Activated CD4-positive, alpha-beta memory T cell treated with anti-CD3 and anti-CD28 coated beads, Interleukin-2, amount 10 ng/mL, durations not matched to agents 7 days and 5 days (primary cell): ENCODE data around the gene LIMK1. TPM values are rescaled to one million over a fixed set of nuclear protein-coding genes. Genes with fewer than 3 reads are reported as not detected.
"Not testable (repeated sequence)": the region's sequence is repeated elsewhere in the genome, so short reads cannot be mapped to it uniquely, and the experiment has no call there.

Experiments used
- CTCF ChIA-PET: fragments of 350-600 bp; sonication (Branson Sonifier 250); formaldehyde crosslinking; loops from one replicate; lab custom pipeline; 2021; ENCODE audit warnings: antibody characterized with exemption, inconsistent platforms; lab: Charles Lee
- POLR2A ChIA-PET: fragments of 350-600 bp; sonication (Branson Sonifier 250); formaldehyde crosslinking; loops from one replicate; lab custom pipeline; 2021; ENCODE audit warnings: antibody characterized with exemption; lab: Charles Lee
- DNase-seq: peaks from one replicate; pipeline ENCODE4 v3.0.0-alpha.2; 2020
- H3K27ac Mint-ChIP-seq: one replicate; pipeline ENCODE4 v1.8.0; 2021; ENCODE audit warnings: mild to moderate bottlenecking, mixed read lengths
- H3K27me3 Mint-ChIP-seq: one replicate; pipeline ENCODE4 v1.8.0; 2021; ENCODE audit warnings: mixed read lengths
- H3K36me3 Mint-ChIP-seq: one replicate; pipeline ENCODE4 v1.8.0; 2021; ENCODE audit warnings: low read depth, mixed read lengths
- H3K4me1 Mint-ChIP-seq: one replicate; pipeline ENCODE4 v1.8.0; 2021; ENCODE audit warnings: mixed read lengths
- H3K4me3 Mint-ChIP-seq: one replicate; pipeline ENCODE4 v1.8.0; 2021; ENCODE audit warnings: mild to moderate bottlenecking, mixed read lengths
- H3K9me3 Mint-ChIP-seq: one replicate; pipeline ENCODE4 v1.8.0; 2021; ENCODE audit warnings: mixed read lengths
- total RNA-seq, 2 experiments: library from RNA; stranded (reverse); gene quantifications; one replicate each; pipeline ENCODE4 v1.2.3, GENCODE V29; 2021

The LIMK1 gene
- total RNA-seq, 2 experiments from 2014 or later: 22.5 to 26.1 TPM

- ChIA-PET POLR2A (no interaction called here), CTCF (no interaction called here)
- DNase-seq: no peak
- Mint-ChIP-seq H3K36me3 (peaks cover 9% of the 10 kb centered on the region), H3K4me3 (no peak overlapping the region), H3K4me1 (no peaks in the 10 kb centered on the region), H3K27me3 (no peaks in the 10 kb centered on the region), H3K27ac (no peak overlapping the region), H3K9me3 (no peaks in the 10 kb centered on the region)
Measured at GRCh38 chr7:74121401-74122249, 38.0 kb downstream of the LIMK1 start.

GRCh38 chr7:74123892-74124291 lies 40.3 kb downstream of the LIMK1 start:
- POLR2A ChIA-PET, CTCF ChIA-PET: not testable (repeated sequence)

GRCh38 chr7:74126220-74126880 lies 42.7 kb downstream of the LIMK1 start:
- peaks cover 2% of the 10 kb centered on the region for H3K36me3 Mint-ChIP-seq
- DNase-seq: no peak
- no peak overlapping the region for H3K4me3 Mint-ChIP-seq
- no peaks in the 10 kb centered on the region for H3K27me3 Mint-ChIP-seq
- no peaks in the 10 kb centered on the region for H3K9me3 Mint-ChIP-seq
- H3K27ac Mint-ChIP-seq: no peak overlapping the region
- ChIA-PET POLR2A (no interaction called here), CTCF (no interaction called here)
- no peaks in the 10 kb centered on the region for H3K4me1 Mint-ChIP-seq

More at GRCh38 chr7:74123892-74124291, 40.3 kb downstream of the LIMK1 start:
- not testable (repeated sequence) for H3K4me1 Mint-ChIP-seq, H3K9me3 Mint-ChIP-seq, DNase-seq, H3K27ac Mint-ChIP-seq, H3K27me3 Mint-ChIP-seq, H3K36me3 Mint-ChIP-seq, H3K4me3 Mint-ChIP-seq

- peaks cover 7% of the 10 kb centered on the region for H3K4me1 Mint-ChIP-seq
- DNase-seq: no peak
- peaks cover 1% of the 10 kb centered on the region for H3K27me3 Mint-ChIP-seq
- H3K9me3 Mint-ChIP-seq: no peaks in the 10 kb centered on the region
- no peak overlapping the region for H3K4me3 Mint-ChIP-seq
- ChIA-PET CTCF (no interaction called here), POLR2A (no interaction called here)
- H3K36me3 Mint-ChIP-seq: no peaks in the 10 kb centered on the region
- no peak overlapping the region for H3K27ac Mint-ChIP-seq
Measured at GRCh38 chr7:74129887-74130286, 46.3 kb downstream of the LIMK1 start.

GRCh38 chr7:74130518-74130917 lies 46.9 kb downstream of the LIMK1 start:
- H3K27me3 Mint-ChIP-seq: peaks cover 1% of the 10 kb centered on the region
- H3K4me1 Mint-ChIP-seq: peaks cover 7% of the 10 kb centered on the region
- H3K27ac Mint-ChIP-seq: no peak overlapping the region
- no peaks in the 10 kb centered on the region for H3K9me3 Mint-ChIP-seq
- POLR2A ChIA-PET: no interaction called here
- no peak for DNase-seq
- no peaks in the 10 kb centered on the region for H3K36me3 Mint-ChIP-seq
- H3K4me3 Mint-ChIP-seq: no peak overlapping the region
- CTCF ChIA-PET: interaction anchor here (0.6 kb wide), 1 partner anchor 552 kb away, joined by 3 read pairs; the partner anchor contains the start of gene TBL2

GRCh38 chr7:74134117-74134620 lies 50.6 kb downstream of the LIMK1 start:
- no peak overlapping the region for H3K27ac Mint-ChIP-seq
- peaks cover 10% of the 10 kb centered on the region for H3K4me1 Mint-ChIP-seq
- DNase-seq: peak; percentile 44
- H3K27me3 Mint-ChIP-seq: peaks cover 1% of the 10 kb centered on the region
- H3K9me3 Mint-ChIP-seq: no peaks in the 10 kb centered on the region
- ChIA-PET POLR2A (no interaction called here), CTCF (no interaction called here)
- no peak overlapping the region for H3K4me3 Mint-ChIP-seq
- no peaks in the 10 kb centered on the region for H3K36me3 Mint-ChIP-seq

- Mint-ChIP-seq H3K9me3 (no peaks in the 10 kb centered on the region), H3K27me3 (no peaks in the 10 kb centered on the region), H3K4me1 (peaks cover 20% of the 10 kb centered on the region), H3K27ac (peak overlapping the region; percentile 40), H3K36me3 (no peaks in the 10 kb centered on the region), H3K4me3 (no peak overlapping the region)
- ChIA-PET POLR2A (no interaction called here), CTCF (interaction anchor here (1.1 kb wide), 1 partner anchor 111 kb away, joined by 3 read pairs; no protein-coding TSS in a partner anchor)
- DNase-seq: peak; percentile 29
Measured at GRCh38 chr7:74138334-74138867, 54.8 kb downstream of the LIMK1 start.

- no peak for DNase-seq
- CTCF ChIA-PET: interaction anchor here (1.1 kb wide), 1 partner anchor 112 kb away, joined by 3 read pairs; no protein-coding TSS in a partner anchor
- Mint-ChIP-seq H3K27me3 (no peaks in the 10 kb centered on the region), H3K27ac (peak overlapping the region; percentile 40), H3K4me1 (peaks cover 15% of the 10 kb centered on the region), H3K9me3 (no peaks in the 10 kb centered on the region), H3K4me3 (no peak overlapping the region), H3K36me3 (no peaks in the 10 kb centered on the region)
- POLR2A ChIA-PET: no interaction called here
Measured at GRCh38 chr7:74138945-74139843, 55.6 kb downstream of the LIMK1 start.

GRCh38 chr7:74141705-74142104 lies 58.1 kb downstream of the LIMK1 start:
- Mint-ChIP-seq H3K4me3 (no peak overlapping the region), H3K4me1 (peaks cover 13% of the 10 kb centered on the region), H3K9me3 (no peaks in the 10 kb centered on the region), H3K27ac (no peak overlapping the region), H3K27me3 (peaks cover 3% of the 10 kb centered on the region), H3K36me3 (no peaks in the 10 kb centered on the region)
- no peak for DNase-seq
- CTCF ChIA-PET: interaction anchor here (0.6 to 0.7 kb wide), 2 partner anchors 43 to 129 kb away, joined by 3 read pairs; no protein-coding TSS in a partner anchor
- POLR2A ChIA-PET: interaction anchor here (0.9 kb wide), 1 partner anchor 33 kb away, joined by 4 read pairs; no protein-coding TSS in a partner anchor

GRCh38 chr7:74143383-74143782 lies 59.8 kb downstream of the LIMK1 start:
- CTCF ChIA-PET: no interaction called here
- Mint-ChIP-seq H3K4me1 (peaks cover 9% of the 10 kb centered on the region), H3K9me3 (no peaks in the 10 kb centered on the region), H3K27me3 (peaks cover 3% of the 10 kb centered on the region), H3K36me3 (no peaks in the 10 kb centered on the region), H3K4me3 (no peak overlapping the region), H3K27ac (no peak overlapping the region)
- DNase-seq: no peak
- POLR2A ChIA-PET: no interaction called here

- Mint-ChIP-seq H3K27ac (no peak overlapping the region), H3K9me3 (no peaks in the 10 kb centered on the region), H3K4me1 (no peaks in the 10 kb centered on the region), H3K36me3 (no peaks in the 10 kb centered on the region), H3K4me3 (no peak overlapping the region), H3K27me3 (peaks cover 3% of the 10 kb centered on the region)
- CTCF ChIA-PET: no interaction called here
- DNase-seq: no peak
- POLR2A ChIA-PET: no interaction called here
Measured at GRCh38 chr7:74148491-74148890, 64.9 kb downstream of the LIMK1 start.

GRCh38 chr7:74149071-74149470 lies 65.5 kb downstream of the LIMK1 start:
- Mint-ChIP-seq H3K27me3 (peaks cover 3% of the 10 kb centered on the region), H3K4me3 (no peak overlapping the region), H3K4me1 (no peaks in the 10 kb centered on the region), H3K9me3 (no peaks in the 10 kb centered on the region), H3K36me3 (no peaks in the 10 kb centered on the region), H3K27ac (no peak overlapping the region)
- DNase-seq: no peak
- POLR2A ChIA-PET: no interaction called here
- CTCF ChIA-PET: no interaction called here
